Erythroblast (primary cell): ENCODE measurements around the gene WDR88.

Experiments used
- GATA1 ChIP-seq: IDR thresholded peaks from 2 replicates; pipeline ENCODE4 v1.6.1; 2011; ENCODE audit warnings: low read depth, mild to moderate bottlenecking, control low read depth, low read length, moderate library complexity
- POLR2A ChIP-seq: IDR thresholded peaks from 2 replicates; pipeline ENCODE4 v1.6.1; 2011; ENCODE audit warnings: mild to moderate bottlenecking, low read length

- TF ChIP-seq POLR2A = no peak
- no peak for TF ChIP-seq GATA1
Observed at GRCh38 chr19:33189453-33189852, 57.5 kb downstream of the WDR88 start.
